Fibroblast of peridontal ligament (primary cell): ENCODE measurements around the gene CNOT2.

Experiments used
- DNase-seq: peaks from one replicate; pipeline ENCODE4 v3.0.0-alpha.2; 2010; ENCODE audit errors: extremely low read depth

Gene CNOT2, protein sequence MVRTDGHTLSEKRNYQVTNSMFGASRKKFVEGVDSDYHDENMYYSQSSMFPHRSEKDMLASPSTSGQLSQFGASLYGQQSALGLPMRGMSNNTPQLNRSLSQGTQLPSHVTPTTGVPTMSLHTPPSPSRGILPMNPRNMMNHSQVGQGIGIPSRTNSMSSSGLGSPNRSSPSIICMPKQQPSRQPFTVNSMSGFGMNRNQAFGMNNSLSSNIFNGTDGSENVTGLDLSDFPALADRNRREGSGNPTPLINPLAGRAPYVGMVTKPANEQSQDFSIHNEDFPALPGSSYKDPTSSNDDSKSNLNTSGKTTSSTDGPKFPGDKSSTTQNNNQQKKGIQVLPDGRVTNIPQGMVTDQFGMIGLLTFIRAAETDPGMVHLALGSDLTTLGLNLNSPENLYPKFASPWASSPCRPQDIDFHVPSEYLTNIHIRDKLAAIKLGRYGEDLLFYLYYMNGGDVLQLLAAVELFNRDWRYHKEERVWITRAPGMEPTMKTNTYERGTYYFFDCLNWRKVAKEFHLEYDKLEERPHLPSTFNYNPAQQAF

GRCh38 chr12:70242695-70243509 is at the start of gene CNOT2:
TSS of gene CNOT2 (plus strand) at chr12:70243433. CDS start at chr12:70278227, 34,794 bp downstream.
- peak; percentile 75 for DNase-seq

DNA sequence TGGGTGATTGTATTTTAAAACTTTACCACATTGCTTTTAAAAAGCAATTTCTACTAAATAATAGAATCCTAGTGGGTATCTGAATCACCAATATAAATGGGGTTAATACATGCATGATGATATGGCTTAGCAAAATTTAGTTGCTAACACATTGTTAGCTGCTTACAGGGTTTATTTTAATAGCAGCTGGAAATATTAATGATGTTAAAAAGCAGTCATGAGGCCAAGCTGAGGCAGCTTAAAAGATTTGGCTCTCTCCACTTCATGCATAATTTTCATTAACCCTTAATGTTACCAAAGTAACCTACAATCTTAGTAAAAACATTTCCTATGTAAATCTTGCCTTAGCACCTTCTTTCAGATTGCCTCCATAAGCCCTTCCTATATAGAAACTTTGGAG is 49.2 kb upstream of the CNOT2 start:
- DNase-seq = no peak

DNA sequence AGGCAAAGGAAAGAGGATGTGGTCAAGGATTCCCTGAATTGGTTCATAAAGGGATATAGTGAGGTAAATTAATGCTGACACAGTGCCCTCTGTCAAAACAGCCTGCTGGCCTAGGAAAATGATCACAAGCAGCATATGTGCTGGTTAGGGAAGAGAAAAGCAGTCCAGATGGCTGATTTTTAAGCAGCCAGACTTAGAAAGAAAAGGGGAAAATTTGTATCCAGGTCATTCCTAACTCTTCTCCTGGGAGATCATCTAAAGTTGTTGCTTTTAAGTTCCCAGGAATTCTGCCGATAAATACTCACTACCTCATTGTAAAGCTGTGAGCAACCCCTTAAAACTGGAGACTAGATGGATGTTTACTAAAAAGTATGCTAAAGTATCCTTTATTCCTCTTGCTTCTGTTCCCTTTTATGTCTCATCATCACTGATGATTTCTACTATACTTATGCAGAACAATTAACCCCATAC is 46.4 kb upstream of the CNOT2 start:
- peak; percentile 44 for DNase-seq

GRCh38 chr12:70197345-70197744 is 45.9 kb upstream of the CNOT2 start:
- DNase-seq = peak; percentile 65

GRCh38 chr12:70213707-70214106 is 29.5 kb upstream of the CNOT2 start:
- DNase-seq = no peak

GRCh38 chr12:70214972-70215617 is 28.1 kb upstream of the CNOT2 start:
- no peak for DNase-seq

GRCh38 chr12:70217416-70217815 is 25.8 kb upstream of the CNOT2 start:
- no peak for DNase-seq

DNA sequence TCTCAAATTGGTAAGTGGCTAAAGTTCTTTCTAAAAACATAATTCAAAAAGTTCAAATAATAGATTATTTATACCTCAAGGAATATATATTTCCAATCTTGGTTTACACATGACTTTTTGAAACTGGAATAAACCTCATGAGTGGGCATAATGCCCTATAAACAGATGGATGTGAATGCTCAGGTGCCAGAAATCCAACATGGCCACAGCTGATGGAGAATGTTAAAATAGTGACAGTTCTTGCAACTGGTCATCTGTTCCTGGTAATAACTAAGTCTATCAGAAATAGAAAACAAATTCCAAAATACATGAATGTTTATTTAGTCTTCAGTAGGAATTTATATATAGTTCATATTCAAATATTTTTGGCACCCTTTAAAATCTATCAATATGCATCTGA is 21.6 kb upstream of the CNOT2 start:
- DNase-seq = no peak

- no peak for DNase-seq
These were observed 15.3 kb upstream of the CNOT2 start for GRCh38 chr12:70227911-70228310.

DNA sequence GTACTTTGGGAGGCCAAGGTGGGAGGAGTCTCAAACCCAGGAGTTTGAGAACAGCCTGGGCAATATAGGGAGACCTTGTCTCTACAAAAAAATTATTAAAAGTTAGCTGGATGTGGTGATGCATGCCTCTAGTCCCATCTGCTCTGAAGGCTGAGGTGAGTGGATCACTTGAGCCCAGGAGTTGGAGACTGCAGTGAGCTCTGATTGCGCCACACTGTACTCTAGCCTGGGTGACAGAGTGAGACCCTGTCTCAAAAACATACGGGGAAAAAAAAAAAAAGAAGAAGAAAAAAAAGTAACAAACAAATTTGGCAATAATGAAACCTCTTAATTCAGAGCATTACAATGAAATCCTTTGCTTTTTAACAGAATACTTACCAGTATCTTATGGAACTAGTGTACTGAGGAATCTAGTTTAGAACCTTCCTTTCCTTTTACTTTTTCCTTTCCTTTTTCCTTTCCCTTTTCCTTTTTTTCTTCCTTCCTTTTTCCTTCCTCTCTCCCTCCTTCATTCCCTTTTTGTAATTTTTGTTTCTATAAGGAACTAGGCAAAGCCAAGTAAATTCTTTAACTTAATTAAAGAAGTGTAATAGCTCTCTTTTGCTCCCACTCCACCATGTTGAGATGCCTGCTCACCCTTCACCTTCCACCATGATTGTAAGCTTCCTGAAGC is 12.2 kb upstream of the CNOT2 start:
- DNase-seq = no peak

DNA sequence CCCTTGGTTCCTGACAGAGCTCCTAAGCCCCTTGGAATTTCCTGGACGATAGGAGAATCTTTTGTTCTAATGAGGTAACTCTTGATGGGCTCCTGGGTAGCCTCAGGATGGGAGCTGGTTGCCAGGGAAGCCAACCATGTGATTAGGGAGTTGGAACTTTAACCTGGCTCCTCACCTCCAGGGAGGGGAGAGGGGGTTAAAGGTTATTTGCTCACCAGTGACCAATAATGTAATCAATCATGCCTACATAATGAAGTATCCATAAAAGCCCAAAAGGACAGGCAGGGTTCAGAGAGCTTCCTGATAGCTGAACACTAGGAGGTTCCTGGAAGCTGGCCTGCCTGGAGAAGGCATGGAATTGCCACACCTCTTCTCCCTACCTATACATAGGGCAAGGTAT is 6.2 kb upstream of the CNOT2 start:
- no peak for DNase-seq

GRCh38 chr12:70240673-70241072 is 2.6 kb upstream of the CNOT2 start:
- DNase-seq = no peak

DNA sequence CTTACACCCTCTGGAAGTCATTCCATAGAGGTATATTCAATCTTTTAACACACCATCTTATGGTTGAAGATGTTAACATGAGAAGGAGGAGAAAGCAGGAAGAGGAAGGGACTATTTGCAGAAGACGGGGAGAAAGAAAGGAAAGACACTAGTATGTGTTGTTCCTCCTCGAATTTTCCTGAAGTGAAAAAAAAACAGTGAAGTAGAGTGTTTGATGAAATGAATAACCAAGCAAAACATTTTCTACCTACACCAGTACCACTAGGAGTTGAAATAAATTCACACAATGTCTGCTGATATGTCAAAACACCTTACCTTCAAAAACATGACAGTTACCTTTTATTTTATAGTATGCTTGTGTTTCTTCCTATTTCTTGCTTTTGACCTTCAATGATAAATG is 1.4 kb upstream of the CNOT2 start:
- no peak for DNase-seq

GRCh38 chr12:70243510-70244371 is 508 bp downstream of the CNOT2 start:
- peak; percentile 42 for DNase-seq

DNA sequence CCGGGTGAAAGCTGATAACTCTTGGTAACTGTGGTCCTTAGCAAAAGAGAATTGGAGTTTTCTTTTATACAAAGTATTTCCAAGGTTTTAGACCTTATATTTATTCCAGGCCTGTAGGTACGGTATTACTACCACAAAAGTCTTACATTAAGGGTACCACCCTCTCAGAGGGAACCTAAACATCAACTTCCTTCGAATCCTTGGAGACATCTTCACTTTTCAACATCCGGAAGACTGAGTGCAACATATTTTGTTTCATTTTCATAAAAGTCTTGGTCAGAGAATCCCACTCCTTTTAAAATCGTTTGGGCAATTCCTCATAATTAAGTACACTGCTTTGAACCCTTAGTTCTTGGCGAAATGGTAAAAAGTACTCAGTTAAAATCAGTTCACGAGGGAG is 1.2 kb downstream of the CNOT2 start:
- DNase-seq = peak; percentile 16

DNA sequence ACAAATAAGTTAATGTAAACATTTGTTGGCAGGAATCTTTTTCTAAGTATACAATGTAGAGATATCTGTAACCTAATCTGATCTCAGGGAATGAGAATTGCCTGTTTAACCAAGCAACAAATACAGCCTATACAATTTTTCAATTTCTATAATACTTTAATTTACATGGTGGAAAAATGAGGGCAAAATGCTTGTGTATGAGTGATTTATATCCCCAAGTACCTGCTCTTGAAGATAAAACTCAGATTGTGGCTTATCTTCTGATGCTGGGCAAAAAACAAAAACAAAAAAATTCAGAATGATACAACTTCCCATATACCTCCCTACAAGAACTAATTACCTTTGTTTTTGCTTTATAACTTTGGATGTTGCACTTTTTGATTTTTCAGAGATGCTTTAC is 2.2 kb downstream of the CNOT2 start:
- DNase-seq = no peak

GRCh38 chr12:70246580-70246979 is 3.3 kb downstream of the CNOT2 start:
- peak; percentile 53 for DNase-seq

GRCh38 chr12:70247653-70248199 is 4.5 kb downstream of the CNOT2 start:
- no peak for DNase-seq

GRCh38 chr12:70248876-70249275 is 5.6 kb downstream of the CNOT2 start:
- peak; percentile 32 for DNase-seq

DNA sequence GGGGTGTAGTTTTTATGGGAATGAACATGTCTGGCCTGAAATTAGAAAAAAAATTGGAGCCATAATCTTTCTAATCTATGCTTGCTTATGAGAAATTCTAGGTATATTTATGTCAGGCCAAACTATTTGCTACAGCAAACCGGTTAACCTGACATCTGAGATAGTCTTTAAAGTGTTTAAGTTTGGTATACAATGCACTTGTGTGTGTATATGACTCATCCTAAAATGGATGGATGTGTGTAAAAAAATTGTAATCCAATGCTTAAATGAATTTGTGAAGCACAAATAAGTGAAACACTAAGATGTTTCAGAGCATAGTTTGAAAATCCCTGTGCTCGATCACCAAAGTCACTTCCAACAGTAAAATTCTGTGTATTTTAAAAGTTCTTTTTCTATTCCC is 6.7 kb downstream of the CNOT2 start:
- DNase-seq = no peak
